GM19351 (cell line): ENCODE data around the gene FREM1.
"Not testable (repeated sequence)": the region's sequence is repeated elsewhere in the genome, so short reads cannot be mapped to it uniquely, and the experiment has no call there.

Experiments
- ATAC-seq: cut with Tn5 transposase; IDR thresholded peaks from one replicate; pipeline ENCODE4 v1.9.1; 2021; ENCODE audit warnings: mild to moderate bottlenecking, moderate library complexity; ENCODE audit not compliant: unreplicated experiment

The FREM1 gene, protein sequence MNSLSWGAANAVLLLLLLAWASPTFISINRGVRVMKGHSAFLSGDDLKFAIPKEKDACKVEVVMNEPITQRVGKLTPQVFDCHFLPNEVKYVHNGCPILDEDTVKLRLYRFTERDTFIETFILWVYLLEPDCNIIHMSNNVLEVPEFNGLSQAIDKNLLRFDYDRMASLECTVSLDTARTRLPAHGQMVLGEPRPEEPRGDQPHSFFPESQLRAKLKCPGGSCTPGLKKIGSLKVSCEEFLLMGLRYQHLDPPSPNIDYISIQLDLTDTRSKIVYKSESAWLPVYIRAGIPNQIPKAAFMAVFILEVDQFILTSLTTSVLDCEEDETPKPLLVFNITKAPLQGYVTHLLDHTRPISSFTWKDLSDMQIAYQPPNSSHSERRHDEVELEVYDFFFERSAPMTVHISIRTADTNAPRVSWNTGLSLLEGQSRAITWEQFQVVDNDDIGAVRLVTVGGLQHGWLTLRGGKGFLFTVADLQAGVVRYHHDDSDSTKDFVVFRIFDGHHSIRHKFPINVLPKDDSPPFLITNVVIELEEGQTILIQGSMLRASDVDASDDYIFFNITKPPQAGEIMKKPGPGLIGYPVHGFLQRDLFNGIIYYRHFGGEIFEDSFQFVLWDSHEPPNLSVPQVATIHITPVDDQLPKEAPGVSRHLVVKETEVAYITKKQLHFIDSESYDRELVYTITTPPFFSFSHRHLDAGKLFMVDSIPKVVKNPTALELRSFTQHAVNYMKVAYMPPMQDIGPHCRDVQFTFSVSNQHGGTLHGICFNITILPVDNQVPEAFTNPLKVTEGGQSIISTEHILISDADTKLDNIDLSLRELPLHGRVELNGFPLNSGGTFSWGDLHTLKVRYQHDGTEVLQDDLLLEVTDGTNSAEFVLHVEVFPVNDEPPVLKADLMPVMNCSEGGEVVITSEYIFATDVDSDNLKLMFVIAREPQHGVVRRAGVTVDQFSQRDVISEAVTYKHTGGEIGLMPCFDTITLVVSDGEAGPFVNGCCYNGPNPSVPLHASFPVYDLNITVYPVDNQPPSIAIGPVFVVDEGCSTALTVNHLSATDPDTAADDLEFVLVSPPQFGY (N-terminal part only)

DNA sequence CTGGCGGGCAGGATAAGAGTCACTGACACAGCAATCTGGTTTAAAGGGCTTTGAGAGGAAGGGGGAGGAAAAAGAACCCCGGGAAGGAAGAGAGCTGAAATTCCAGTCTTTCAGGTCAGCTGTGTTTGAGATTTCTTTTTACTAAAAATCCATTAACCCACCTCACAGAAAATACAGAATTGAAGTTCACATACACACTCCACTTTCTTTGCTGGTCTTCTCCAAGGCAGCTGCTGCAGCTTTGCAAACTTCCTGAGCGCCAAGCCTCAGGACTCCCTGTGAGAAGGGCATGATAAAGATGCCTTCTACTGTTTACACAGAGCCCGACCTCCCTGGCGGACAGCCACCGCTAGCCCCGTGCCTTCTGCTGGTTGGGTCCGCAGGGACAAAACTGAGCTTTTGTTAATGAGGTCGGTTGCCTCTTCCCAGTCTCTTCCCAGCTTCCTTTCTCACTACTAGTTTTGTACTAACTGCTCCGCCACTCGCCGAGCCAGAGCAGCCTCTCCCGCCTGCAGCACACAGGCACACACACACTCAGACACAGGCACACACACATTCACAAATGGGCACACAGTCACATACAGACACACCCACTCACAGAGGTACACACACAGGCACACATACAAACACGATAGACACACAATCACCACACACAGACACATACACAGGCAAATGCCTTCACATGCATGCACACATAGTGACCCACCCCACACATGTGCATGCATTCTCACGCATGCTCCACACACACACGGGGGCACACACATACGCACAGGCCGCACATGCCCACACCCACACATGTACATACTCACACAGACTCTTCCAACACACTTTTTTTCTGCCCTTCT, at the start of gene FREM1:
Gene FREM1, minus strand, starts transcription at position 468 of the 845 bp plus-strand sequence. CDS start 41,451 bp downstream, outside the sequence.
- no peak for ATAC-seq

DNA sequence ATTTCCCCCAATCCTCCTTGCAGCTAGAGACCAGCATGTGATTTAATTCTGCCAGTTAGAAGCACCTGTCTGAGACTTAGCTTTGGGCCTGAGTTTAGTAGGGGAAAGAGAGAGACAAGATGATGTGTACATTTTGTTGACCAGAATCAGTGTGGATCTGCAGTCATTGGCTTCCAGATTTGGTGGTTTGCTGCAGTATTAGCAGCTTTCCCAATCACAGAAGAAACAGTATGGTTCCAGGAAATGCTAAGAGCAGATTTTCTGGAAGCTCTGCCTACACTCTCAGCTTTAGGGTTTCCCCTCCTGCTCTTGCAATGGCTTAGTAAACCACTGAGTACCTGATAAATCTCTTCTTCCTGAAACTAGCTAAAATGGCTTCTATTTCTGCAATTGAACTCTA, 48.8 kb upstream of the FREM1 start:
- no peak for ATAC-seq

DNA sequence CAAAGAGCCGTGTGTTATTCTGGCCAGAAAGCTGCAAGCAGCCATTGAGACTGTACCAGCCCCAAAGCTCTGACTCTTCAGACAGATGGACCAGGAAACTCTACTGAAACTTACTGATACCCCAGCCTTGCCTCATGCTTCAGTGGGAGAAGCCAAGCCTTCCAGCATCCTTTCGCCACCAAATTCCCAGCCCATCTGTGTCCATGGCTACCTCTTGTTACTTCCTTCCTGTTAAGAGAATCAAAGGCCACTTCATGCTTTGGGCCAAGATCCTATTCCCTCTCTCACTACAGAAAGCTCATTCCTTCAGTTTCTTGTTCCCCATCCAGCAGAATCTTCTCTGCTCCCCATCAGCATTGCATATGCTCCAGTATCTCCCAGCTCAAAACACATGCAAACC, 46.9 kb upstream of the FREM1 start:
- no peak for ATAC-seq

DNA sequence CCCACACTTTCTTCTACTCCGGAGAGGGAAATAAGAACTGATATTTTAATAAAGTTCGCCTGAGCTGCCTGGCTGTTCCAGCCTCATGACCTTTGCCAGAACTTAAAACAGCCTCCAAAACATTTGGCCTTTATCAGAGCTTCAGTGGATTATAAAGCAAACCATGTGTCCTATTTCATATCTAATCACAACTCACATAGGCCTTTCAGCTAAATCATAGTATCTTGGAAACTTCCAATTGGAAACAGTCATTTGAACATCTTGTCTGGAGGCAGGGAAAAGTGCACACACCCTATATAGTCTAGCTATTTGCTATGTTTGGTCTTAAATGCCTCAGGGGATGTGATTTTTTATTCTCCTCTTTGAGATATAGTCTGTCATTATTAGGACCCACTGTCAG, 46.0 kb upstream of the FREM1 start:
- ATAC-seq: no peak

DNA sequence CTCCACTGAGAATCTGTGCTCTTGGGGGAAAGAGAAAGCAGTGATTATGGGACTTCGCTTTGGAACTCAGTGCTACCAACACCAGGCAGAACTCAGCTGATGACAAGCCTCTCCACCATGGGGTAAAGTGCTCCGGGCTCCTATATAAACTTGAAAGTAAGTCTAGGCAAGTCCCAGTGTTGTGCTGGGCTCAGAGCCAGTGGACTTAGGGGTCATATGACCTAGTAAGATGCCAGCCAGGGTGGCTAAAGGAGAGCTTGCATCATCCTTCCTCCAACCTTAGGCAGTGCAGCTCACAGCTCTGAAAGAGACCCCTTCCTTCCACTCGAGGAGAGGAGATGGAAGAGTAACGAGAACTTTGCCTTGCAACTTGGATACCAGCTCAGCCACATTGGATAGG, 35.1 kb upstream of the FREM1 start:
- ATAC-seq: no peak

DNA sequence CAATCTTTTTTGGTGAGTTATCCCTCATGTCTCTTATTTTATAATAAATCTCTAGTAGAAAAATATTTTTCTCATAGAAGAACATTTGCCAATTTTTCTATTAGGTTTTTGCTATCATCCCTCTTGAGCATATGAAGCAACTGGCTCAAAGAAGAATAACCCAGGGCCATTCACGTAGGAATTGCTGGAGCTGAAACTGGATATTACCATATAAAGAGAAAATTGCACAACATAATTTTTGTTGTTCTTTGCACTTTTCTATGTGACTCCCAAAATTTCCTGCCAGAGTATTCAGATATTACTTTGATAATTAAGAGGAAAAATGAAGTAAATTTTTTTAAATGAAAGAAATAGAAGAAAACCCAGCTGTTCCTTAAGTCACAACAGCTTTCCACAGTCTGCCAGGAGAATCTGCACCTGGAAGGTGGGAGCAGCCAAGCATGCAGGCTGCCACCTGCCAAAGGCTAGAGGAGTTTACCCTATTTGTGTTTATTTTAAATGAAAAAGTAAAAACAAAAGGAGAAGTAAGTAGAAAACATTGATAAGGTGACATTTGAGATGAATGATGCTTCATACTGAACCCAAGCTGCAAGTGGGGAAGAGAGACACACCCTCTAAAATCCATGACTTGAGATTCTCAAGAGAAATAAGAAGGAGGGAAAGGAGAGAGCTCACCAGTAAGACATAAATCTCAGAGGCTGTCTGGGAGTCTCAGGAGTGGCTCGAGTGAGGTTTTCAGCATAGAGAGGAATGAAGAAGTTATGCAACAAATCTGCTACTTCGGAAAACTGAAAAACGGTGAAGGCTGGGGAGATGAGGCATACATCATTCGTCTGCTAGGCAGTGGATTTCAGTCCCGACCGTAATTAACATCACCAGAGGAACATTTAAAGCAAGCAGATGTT, 31.5 kb upstream of the FREM1 start:
- ATAC-seq: no peak

DNA sequence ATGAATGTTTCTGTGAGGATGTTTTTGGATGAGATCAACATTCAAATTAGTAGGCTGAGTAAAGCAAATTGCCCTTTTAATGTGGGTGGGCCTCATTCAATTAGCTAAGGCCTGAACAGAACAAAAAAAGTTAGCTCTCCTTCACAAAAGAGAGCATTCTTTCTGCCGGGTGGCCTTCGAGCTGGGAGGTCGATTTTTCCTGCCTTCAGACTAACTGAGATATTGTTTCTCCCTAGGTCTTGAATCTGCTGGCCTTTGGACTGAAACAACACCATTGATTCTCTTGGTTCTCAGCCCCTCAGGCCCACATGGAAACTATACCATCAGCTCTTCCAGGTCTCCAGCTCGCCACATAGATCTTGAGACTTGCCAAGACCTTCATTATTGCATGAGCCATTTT, 29.1 kb upstream of the FREM1 start:
- ATAC-seq: no peak

DNA sequence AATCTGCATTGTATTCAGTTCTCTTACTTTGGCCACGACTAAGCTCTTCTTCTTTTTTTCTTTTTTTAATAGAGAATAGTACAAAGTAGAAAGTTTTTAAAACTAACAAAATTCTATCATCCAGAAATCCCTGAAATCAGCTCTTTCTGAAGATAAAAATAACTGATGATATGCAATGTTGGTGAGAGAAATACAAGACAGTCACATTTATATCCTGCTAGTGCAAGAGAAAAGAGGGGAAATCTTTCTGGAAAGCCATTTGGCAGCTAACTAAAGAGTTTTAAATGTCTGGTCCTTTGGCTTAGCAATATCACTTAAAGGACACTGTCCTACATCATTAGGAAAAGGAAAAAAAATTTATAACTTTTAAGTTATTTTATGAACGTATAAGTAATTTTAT, 27.0 kb upstream of the FREM1 start:
- no peak for ATAC-seq

DNA sequence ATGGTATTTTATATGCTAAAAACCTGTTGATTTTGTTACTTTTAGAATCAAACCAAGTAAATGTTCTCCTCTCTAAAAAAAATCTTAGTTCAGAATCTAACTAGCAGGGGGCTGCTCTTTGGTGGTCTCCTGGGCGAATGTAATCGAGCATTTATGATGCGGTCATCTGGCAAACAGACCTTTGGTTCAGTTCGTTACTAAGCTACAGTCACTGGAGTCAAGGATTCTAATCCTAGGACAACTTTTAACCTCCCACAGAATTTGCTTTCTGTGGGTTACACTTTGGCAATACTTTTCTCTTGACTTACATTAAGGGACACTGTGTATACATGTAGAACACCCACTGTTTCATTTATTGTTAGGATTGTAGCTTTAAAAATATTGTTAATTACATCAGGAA, 26.3 kb upstream of the FREM1 start:
- ATAC-seq: no peak

DNA sequence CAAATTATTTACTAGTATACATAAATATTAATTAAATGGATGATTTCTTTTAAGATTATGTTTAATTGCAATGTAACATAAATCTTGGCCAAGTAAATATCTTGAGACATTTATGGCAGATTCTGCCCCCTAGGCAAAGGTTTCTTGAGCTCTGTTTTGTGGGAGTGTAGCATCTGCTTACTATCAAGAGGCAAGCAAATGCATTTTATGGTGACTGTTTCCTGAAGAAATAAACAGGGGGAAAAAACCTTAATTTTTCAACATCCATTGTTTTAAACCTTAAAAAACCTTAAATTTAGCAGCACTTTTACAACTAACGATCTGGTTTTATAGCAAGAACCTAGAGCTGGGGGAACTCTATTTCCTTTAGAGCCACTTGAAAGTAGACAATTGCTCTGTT, 25.7 kb upstream of the FREM1 start:
- ATAC-seq: no peak

DNA sequence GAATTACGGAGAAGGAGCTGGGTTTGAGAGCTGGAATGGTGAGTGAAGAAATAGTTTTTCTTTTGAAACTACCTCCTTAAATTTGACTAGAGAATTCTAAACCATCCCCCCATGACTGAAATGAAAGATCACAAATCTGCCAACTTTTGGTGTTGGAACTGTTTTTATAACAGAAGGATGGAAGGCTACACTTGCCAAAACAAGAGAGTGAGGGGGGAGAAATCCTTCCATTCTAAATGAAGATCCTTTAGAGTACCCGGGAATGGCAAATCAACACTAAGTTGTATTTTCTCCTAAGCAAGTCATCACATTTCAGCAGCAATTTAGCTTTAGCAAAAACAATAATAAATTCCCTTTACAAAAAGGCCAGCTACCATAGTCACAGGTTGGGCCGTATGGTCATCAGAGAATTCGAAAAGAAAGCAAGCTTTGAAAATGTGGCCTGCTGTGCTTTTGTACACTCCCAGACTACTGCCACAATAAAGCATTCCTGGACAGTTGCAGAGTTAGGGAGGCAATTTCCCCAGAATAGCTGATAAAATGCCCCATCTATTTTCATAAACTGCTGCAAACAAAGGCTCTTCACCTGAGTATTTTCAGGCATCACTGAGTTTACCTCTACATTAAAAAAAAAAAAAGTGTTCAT, 25.0 kb upstream of the FREM1 start:
- no peak for ATAC-seq

DNA sequence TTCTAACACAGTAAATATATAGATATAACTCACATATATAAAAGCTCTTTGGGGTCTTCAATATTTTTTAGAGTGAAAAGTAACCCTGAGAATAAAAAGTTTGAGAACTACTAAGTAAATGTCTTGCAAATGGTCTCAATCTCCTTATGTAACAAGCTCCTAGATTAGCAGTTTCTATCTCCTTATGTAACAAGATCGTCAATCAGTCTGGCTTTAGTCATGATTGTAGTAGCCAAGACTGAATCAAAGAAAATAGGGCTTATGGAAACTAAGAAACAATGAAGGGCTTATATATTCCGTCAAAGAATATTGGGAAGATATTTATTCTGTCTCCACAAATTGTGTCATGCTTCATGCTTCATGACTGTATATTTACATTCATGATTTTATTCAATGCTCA, 22.4 kb upstream of the FREM1 start:
- no peak for ATAC-seq

DNA sequence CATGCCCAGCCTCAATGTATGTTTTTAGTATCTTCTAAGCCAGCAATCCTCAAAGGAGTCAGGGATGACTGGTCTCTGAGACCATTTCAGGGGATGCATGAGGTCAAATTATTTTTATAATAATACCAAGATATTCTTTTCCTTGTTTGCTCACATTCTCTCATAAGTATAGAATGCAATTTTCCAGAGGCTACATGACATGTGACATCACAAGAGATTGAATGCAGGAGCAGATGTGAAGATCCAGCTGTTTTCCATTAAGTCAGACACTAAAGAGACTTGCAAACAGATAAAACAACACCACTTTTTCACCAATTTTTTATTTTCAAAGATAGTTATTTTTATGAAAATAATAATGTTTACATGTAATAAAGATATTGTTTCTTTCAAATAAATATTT, 22.0 kb upstream of the FREM1 start:
- no peak for ATAC-seq

DNA sequence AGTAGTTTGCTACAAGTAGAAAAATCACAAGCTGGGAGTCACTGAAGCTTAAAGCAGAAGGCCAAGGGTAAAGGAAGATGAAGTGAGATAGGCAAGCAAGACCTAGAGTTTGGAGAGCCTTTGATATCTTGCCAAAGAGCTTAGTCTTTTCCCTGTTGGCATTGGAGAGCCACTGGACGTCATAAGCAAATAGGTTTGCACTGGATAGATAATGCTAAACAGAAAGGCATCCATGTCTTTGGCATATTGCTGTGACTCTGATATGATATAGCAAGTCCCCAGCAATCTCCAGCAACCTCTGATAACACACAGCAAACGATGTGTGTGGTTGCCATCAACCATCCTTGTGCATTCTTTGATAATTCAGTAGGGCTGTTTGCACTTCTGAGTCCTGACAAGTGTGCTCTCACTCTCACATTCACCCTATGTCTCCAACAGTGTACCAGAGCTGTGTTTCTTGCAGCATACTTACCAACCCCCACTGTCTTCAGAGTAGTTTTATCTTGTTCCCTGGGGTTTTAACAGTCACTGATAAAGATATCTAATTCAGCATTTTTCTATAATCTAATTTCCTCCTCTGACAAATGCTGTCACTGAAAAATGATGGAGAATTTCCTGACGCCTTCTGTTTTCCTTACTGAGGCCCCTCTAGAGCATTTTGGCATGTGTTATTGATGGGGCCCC, 16.9 kb upstream of the FREM1 start:
- no peak for ATAC-seq

DNA sequence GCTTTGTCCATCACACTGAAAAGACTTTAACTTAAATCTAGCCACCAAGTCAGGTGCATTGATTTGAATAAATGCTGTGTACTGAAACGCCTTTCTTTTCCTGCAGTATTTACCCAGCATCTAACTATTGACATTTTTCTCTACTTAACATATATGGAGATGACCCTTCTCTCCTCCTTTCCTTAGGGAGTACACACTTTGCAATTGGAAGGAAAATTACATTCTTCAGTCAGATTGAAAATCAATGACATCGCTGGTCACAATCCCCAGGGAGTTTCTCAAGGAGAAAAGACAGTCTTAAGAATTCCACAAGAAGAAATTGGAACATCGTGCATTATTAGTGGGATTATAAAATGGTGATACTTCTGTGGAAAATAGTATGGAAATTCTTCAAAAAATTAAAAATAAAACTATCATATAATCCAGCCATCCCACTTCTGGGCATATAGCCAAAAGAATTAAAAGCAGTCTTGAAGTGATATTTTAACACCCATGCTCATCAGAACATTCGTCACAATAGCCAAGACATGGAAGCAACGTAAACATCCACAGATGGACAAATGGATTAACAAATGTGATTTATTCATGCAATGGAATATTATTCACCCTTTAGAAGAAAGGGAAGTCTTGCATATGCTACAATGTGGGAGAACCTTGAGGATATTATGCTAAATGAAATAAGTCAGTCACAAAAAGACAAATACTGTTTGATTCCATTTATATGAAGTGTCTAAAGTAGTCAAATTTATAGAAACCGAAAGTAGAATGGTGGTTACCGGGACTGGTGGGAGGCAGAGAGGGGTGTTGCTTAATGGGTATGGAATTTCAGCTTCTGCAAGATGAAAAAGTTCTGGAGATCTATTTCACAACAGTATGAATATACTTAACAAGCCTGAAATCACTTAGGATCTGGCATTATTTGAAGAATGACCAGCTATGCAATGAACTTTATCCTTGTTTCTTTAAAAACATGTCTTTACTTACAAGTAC, 14.3 kb upstream of the FREM1 start:
- no peak for ATAC-seq

DNA sequence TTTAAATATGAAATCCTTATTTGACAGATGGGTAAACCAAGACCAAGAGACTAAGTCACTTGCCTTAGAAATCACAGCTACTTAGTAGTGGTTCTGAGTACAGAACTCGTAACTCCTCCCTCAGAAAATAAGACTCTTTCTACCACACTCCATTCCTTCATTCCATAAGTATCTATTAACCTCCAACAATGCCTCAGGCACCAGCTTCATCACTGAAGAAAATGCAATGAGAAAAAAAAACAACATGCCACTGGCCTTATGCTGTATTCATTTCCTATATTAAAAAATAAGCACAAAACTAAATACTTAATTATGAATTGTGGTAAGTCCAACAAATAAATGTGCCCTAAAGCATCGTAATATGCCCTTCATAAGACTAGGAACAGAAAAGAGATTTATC, 13.5 kb upstream of the FREM1 start:
- ATAC-seq: no peak

DNA sequence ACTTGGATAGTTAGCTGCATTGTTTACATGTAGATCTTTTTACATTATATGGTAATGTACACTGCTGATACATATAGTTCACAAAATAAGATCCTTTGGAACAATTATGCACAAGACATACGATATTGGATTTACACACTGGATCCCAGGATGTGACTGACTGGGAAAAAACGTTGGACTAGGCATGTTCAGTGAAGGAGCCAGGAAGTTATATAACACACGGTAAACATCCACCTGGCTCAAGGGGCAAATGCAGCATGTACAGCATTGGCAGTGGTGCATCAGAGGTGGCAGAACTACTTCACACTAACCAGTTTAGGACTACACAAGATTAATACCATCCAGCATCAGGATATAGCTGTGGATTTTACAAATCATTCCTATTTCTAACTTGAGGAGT, 10.6 kb upstream of the FREM1 start:
- ATAC-seq: not testable (repeated sequence)

DNA sequence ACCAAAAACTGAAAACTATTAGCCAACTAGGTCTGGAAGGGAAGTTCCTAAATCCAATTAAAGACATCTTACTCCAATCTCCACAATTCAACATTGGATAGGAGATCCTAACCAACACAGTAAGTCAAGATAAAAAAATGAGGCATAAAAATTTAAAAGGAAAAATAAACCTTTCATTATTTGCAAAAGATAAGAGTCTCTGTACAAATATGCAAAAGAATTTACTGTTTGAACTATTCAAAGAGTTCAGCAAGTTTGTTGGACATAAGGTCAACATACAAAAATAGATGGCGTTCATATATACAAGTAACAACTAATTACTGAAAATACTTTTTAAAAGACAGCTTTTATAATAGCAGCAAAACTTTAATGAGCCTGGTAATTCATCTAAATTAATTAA, 3.1 kb upstream of the FREM1 start:
- no peak for ATAC-seq
